ENCODE results near the gene HELQ. TPM values are rescaled to one million over a fixed set of nuclear protein-coding genes. Genes with fewer than 3 reads are reported as not detected.

Gene HELQ
- total RNA-seq, 1 experiment from 2014 or later, result 11.5 TPM

GRCh38 chr4:83371936-83372335 lies 83.7 kb downstream of the HELQ start:
- BruUV-seq (replicated peaks), result no TSS peak
- H3K36me3 ChIP-seq (ENCODE audit: insufficient read depth, low read length, poor library complexity, severe bottlenecking), result no peaks in the 10 kb centered on the region
- H3K27me3 ChIP-seq (replicated peaks; ENCODE audit: insufficient read depth, low read depth, low read length, poor library complexity), result no peaks in the 10 kb centered on the region
- no peaks in the 10 kb centered on the region for H3K9me3 ChIP-seq (ENCODE audit: low read depth, low read length, poor library complexity, severe bottlenecking)
- H3K4me1 ChIP-seq (ENCODE audit: insufficient read depth, low read length, poor library complexity, severe bottlenecking), result no peaks in the 10 kb centered on the region
- intact Hi-C loops (cut with micrococcal nuclease; ENCODE audit: unreplicated experiment), result no loop called here
- TF ChIP-seq EZH2 (IDR thresholded peaks at IDR 0.05; ENCODE audit: borderline replicate concordance, low read depth, low read length, poor library complexity, severe bottlenecking), result no peak
- no peak for TF ChIP-seq CTCF (conservative IDR thresholded peaks at IDR 0.05; ENCODE audit: low read depth, low read length)
- H3K27ac ChIP-seq (ENCODE audit: low read depth, low read length, poor library complexity, severe bottlenecking), result no peak overlapping the region
- H3K4me3 ChIP-seq (ENCODE audit: low read depth, low read length, poor library complexity, severe bottlenecking), result no peak overlapping the region
- CTCF ChIA-PET, result no interaction called here
- no peak for DNase-seq (ENCODE audit: low spot score)
- POLR2A ChIA-PET (ENCODE audit: low non-redundant PET), result no interaction called here

- ChIA-PET POLR2A (ENCODE audit: low non-redundant PET) (no interaction called here), CTCF (no interaction called here)
- no peaks in the 10 kb centered on the region for H3K36me3 ChIP-seq (ENCODE audit: insufficient read depth, low read length, poor library complexity, severe bottlenecking)
These were observed 84.4 kb downstream of the HELQ start for GRCh38 chr4:83371235-83371634.

GRCh38 chr4:83370640-83370906 lies 85.0 kb downstream of the HELQ start:
- POLR2A ChIA-PET (ENCODE audit: low non-redundant PET), result no interaction called here
- no peak for DNase-seq (ENCODE audit: low spot score)
- Histone ChIP-seq H3K4me1 (ENCODE audit: insufficient read depth, low read length, poor library complexity, severe bottlenecking) (no peaks in the 10 kb centered on the region), H3K4me3 (ENCODE audit: low read depth, low read length, poor library complexity, severe bottlenecking) (no peak overlapping the region), H3K9me3 (ENCODE audit: low read depth, low read length, poor library complexity, severe bottlenecking) (no peaks in the 10 kb centered on the region), H3K27ac (ENCODE audit: low read depth, low read length, poor library complexity, severe bottlenecking) (no peak overlapping the region), H3K36me3 (ENCODE audit: insufficient read depth, low read length, poor library complexity, severe bottlenecking) (no peaks in the 10 kb centered on the region), H3K27me3 (replicated peaks; ENCODE audit: insufficient read depth, low read depth, low read length, poor library complexity) (no peaks in the 10 kb centered on the region)
- intact Hi-C loops (cut with micrococcal nuclease; ENCODE audit: unreplicated experiment), result no loop called here
- TF ChIP-seq CTCF (conservative IDR thresholded peaks at IDR 0.05; ENCODE audit: low read depth, low read length) (no peak), EZH2 (IDR thresholded peaks at IDR 0.05; ENCODE audit: borderline replicate concordance, low read depth, low read length, poor library complexity, severe bottlenecking) (no peak)
- BruUV-seq (replicated peaks), result no TSS peak
- CTCF ChIA-PET, result no interaction called here

More at GRCh38 chr4:83371235-83371634, 84.4 kb downstream of the HELQ start:
- no peaks in the 10 kb centered on the region for H3K4me1 ChIP-seq (ENCODE audit: insufficient read depth, low read length, poor library complexity, severe bottlenecking)
- intact Hi-C loops (cut with micrococcal nuclease; ENCODE audit: unreplicated experiment), result no loop called here
- TF ChIP-seq CTCF (conservative IDR thresholded peaks at IDR 0.05; ENCODE audit: low read depth, low read length) (no peak), EZH2 (IDR thresholded peaks at IDR 0.05; ENCODE audit: borderline replicate concordance, low read depth, low read length, poor library complexity, severe bottlenecking) (no peak)
- no peaks in the 10 kb centered on the region for H3K27me3 ChIP-seq (replicated peaks; ENCODE audit: insufficient read depth, low read depth, low read length, poor library complexity)
- BruUV-seq (replicated peaks), result no TSS peak
- no peak overlapping the region for H3K4me3 ChIP-seq (ENCODE audit: low read depth, low read length, poor library complexity, severe bottlenecking)
- DNase-seq (ENCODE audit: low spot score), result no peak
- H3K27ac ChIP-seq (ENCODE audit: low read depth, low read length, poor library complexity, severe bottlenecking), result no peak overlapping the region
- H3K9me3 ChIP-seq (ENCODE audit: low read depth, low read length, poor library complexity, severe bottlenecking), result no peaks in the 10 kb centered on the region
